NB4 (cell line): Measurements from ENCODE around the gene ZNF827.

Source experiments
- CTCF ChIP-seq: IDR thresholded peaks from one replicate; pipeline ENCODE4 v1.5.1; 2012; ENCODE audit warnings: low read depth, low read length
- MAX ChIP-seq: IDR thresholded peaks from 2 replicates; pipeline ENCODE4 v1.6.1; 2011; ENCODE audit warnings: low read depth, low read length
- POLR2A ChIP-seq: IDR thresholded peaks from 2 replicates; pipeline ENCODE4 v1.6.1; 2011; ENCODE audit warnings: mild to moderate bottlenecking; ENCODE audit not compliant: insufficient read length; ENCODE audit errors: extremely low read depth

GRCh38 chr4:145735827-145736226 lies 202.8 kb downstream of the ZNF827 start:
- no peak for TF ChIP-seq CTCF
- TF ChIP-seq POLR2A: no peak
- TF ChIP-seq MAX: no peak
